GM10266 (cell line): ENCODE results near the gene ETS2.

Source experiments
- DNase-seq: peaks from one replicate; pipeline ENCODE4 v3.0.0; 2012; ENCODE audit errors: extremely low spot score
- CTCF ChIP-seq: IDR thresholded peaks from 2 replicates; pipeline ENCODE4 v1.5.1; 2012; ENCODE audit warnings: mild to moderate bottlenecking, low read depth; ENCODE audit not compliant: control insufficient read depth, insufficient read depth; ENCODE audit errors: missing control alignments

ETS2 gene

GRCh38 chr21:38819051-38819718, 13.5 kb downstream of the ETS2 start:
- no peak for TF ChIP-seq CTCF
- no peak for DNase-seq

- no peak for TF ChIP-seq CTCF
- DNase-seq: no peak
Measured at GRCh38 chr21:38819719-38820159, 14.0 kb downstream of the ETS2 start.

GRCh38 chr21:38820471-38821239, 14.9 kb downstream of the ETS2 start:
- no peak for DNase-seq
- no peak for TF ChIP-seq CTCF

GRCh38 chr21:38821248-38821647, 15.5 kb downstream of the ETS2 start:
- no peak for TF ChIP-seq CTCF
- no peak for DNase-seq

GRCh38 chr21:38821959-38822682, 16.4 kb downstream of the ETS2 start:
- no peak for TF ChIP-seq CTCF
- no peak for DNase-seq

- no peak for TF ChIP-seq CTCF
- DNase-seq: no peak
Measured at GRCh38 chr21:38822778-38823238, 17.1 kb downstream of the ETS2 start.
